Stimulated activated CD8-positive, alpha-beta memory T cell treated with anti-CD3 and anti-CD28 coated beads, Interleukin-4, amount 100 ng/mL, for 24 hours (primary cell): ENCODE results near the gene HSPA14.
"Not testable (repeated sequence)": the region's sequence is repeated elsewhere in the genome, so short reads cannot be mapped to it uniquely, and the experiment has no call there.

ENCODE experiments used
- DNase-seq: peaks from one replicate; pipeline ENCODE4 v3.0.0-alpha.2; 2020; ENCODE audit warnings: low read depth

HSPA14 gene

DNA sequence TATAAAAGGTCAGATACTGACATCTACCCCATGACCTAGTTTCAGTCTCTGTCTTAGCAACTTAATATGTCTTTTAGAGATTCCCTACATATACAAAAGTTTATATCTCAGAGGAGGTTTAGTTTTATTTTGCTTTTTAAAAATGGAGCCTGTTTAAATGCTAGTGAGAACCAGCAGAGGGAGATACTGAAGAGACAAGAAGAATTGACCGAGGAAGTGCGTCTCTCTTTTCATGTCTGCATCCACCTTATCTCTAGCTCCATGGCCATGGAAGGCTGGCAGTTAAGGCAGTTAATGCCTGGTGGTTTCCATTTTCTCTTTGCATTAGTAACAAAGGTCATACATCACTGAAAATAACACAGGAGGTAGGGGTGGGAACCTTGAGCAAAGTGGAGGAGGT lies 51.2 kb downstream of the HSPA14 start:
- no peak for DNase-seq

DNA sequence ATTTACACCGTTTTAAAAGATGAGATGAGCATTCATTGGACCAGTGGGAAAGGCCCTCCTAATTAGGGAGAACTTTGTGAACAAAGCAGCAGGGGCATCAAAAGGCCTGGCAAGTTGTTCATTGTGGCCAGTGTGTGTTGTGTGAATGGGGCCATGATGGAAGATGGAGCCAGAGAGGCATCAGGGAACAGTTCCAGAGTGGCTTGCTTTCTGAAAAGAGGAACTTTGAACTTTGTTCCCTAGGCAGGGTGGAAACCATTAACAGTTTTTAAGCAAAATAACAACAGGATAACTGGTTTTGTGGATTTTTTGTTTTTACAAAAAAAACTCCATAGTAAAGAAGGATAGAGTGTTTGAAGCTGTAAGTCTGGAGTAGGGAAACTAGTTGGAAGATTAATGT lies 53.0 kb downstream of the HSPA14 start:
- DNase-seq = no peak

DNA sequence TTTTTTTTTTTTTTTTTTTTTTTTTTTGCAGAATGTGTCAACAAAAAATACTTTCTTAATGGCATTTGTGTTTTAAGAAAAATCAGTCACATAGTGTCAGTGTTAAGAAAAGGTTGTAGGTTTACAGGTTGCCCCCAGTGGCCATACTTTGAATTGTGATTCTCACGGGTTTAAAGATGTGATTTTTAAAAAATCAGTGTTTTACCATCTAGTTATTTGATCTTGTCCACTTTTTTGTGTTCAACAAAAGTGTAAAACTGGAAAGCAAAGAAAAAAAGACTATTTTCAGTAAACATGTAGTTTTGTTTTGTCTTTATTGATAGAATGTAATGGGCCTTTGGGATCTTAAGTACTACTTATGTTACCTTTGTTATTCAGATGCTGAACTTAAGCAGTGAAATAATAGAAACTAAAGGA lies 66.2 kb downstream of the HSPA14 start:
- DNase-seq = no peak

DNA sequence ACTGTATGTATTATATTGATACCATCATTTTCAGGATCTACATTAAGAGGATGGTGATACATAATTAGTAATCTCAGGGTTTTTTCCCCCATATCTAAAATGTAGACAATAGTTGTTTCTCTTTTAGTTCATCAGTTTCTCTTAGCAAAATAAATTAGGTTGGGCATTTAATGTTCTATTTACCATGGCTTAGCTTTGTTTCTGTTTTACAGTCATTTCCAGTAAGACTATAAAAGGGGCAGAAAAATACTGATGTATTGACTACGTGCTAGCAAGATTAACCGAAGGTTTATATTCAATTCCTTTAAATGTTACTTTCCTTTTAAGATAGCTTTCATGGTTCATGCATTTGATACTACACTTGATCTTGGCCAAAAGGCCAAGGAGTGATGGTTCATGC lies 66.8 kb downstream of the HSPA14 start:
- no peak for DNase-seq

DNA sequence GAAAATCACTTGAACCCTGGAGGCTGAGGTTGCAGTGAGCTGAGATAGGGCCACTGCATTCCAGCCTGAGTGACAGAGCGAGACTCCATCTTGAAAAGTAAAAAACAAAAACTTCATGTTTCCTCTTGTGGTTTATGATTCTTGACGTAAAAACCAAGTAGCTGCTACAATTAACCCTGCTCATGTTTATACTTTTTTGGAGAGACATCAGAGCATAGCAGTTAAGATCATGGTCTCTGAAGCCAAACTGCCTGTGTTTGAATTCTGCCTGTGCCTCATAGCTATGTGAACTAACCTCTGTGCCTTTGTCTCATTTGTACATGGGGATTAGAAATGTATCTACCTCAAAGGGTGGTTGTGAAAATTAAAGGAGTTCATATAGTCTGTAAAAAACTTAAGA lies 67.8 kb downstream of the HSPA14 start:
- no peak for DNase-seq

DNA sequence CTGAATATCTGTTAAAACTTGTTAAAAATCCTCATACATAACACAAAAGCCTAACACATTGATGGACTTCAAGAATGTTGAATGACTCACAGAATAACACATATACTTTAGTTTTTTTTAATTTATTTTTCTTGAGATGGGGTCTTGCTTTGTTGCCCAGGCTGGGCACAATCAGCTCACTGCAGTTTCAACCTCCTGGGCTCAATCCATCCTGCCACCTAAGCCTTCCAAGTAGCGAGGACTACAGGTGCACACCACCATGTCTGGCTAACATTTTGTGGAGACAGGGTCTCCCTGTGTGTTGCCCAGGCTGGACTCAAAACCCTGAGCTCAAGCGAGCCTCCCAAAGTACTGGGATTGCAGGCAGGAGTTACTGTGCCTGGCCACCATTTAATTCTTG lies 68.7 kb downstream of the HSPA14 start:
- no peak for DNase-seq

DNA sequence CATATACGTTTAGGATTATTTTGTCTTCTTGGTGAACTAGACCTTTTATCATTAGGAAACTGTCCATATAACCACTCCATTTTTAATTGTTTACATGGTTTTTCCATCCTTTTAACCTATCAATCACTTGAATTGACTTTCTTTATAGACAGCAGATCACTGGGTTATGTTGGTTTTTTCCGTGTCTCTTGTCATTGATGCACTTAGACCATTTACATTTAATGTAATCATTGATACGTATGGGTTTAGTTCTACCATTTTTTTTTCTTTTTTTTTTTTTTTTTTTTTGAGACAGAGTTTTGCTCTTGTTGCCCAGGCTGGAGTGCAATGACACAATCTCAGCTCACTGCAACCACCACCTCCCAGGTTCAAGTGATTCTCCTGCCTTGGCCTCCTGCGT lies 69.5 kb downstream of the HSPA14 start:
- not testable (repeated sequence) for DNase-seq

DNA sequence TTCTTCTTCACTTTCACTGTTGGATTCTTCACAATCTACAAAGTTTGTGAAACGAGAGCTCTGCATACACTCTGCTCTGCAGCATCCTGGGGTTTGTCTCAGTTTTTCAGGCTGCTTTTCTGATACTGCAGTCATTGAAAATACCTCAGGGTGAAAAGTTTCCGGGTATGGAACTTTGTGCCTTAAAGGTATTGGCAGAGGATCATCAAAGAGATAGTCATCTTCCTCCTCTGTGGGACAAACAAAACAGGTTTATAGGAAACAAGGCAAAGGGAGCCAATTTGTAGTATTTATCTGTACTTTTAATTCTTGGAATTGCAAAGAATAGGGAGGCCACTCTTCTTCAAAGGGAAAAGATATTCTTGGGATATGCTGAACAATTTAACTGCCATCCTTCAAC lies 71.0 kb downstream of the HSPA14 start:
- no peak for DNase-seq

DNA sequence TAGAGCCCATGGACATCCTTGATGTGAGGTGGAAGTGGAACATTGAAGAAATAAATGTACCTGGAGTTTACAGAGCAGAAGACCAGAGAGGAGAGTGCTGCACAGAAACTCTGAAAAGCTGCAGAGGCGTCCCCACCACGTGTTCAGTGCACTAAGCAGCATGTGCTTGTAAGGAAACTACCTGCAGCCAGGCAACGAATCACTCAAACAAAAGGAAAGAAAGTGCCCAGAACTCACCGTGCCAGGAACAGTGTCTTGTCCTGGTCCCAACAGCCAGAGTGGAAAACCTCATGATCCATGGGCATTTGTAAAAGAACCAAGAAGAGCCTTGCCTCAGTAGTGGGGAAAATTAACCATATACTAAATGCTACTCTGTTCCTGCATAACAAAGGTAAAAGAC lies 72.8 kb downstream of the HSPA14 start:
- DNase-seq = no peak

DNA sequence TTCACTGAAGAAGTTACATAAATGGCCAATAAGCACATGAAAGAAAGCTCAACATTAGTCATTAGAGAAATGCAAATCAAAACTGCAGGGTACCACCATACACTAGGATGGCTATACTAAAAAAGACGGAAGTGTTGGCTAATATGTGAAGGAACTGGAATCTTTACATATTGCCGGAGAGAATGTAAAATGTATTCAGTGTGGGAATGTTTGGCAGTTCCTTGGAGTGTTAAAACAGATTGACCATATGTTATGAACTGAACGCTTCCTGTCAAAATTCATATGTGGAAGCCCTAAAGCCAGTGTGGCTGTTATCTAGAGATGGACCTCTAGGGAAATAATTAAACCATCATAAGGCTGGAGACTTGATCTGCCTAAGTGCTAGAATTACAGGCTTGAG lies 73.7 kb downstream of the HSPA14 start:
- DNase-seq = no peak

DNA sequence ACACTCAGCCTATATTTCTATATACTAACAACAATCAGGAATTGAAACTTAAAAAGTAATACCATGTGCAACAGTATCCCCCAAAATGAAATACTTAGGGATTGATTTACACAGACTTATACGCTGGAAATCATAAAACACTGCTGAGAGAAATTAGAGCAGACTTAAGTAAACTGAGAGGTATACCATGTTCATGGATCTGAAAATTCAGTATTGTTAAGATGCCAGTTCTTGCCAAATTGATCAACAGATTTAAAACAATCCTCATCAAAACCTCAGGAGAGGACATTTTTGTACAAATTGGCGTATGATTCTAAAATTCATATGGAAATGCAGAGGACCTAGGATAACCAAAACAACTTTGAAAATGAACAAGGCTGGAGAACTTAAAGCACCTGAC lies 78.5 kb downstream of the HSPA14 start:
- DNase-seq = no peak

DNA sequence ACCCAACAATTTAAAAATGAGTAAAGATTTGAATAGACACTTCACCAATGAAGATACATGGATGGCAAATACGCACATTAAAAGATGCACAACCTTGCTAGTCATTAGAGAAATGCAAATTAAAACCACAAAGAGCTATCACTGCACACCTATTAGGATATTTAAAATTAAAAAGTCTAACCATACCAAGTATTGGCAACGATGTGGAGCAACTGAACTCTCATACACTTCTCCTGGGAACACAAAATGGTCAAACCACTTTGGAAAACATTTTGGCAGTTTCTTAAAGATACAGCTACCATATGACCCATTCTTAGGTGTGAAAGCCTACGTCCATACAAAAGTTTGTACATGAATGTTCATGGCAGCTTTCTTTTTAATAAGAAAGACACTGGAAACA lies 79.7 kb downstream of the HSPA14 start:
- DNase-seq = no peak

DNA sequence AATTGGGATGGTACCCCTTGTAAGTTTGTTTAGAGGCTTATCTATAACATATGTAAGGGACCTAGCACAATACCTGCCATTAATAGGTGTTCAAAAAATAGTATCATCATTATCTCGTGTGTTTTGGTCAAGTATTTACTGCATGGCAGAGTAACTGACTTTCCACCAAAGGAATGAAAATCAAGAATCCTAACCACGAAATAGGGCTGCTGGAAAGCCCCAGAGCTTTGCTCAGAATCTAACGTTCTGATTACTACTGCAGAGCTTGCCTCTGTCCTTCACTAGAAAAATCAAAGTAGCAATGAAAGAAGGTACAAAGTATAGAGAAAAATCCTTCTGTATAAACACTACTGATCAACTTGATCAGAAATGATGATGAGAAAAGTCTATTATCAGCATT lies 80.9 kb downstream of the HSPA14 start:
- no peak for DNase-seq
